Right cardiac atrium (tissue), 5 donors: Measurements from ENCODE around the gene ARAP2. TPM values are rescaled to one million over a fixed set of nuclear protein-coding genes. Genes with fewer than 3 reads are reported as not detected.

ENCODE experiments used
- ATAC-seq, 2 donors: fragments of 200-7000 bp; cut with Tn5 transposase; one replicate each; pipeline versions ENCODE4 v1.8.0 to v1.9.1; 2020; ENCODE audit warnings: moderate library complexity in 2 of 2, mild to moderate bottlenecking in 1 of 2
- DNase-seq, 3 donors: peaks; one replicate each; pipeline ENCODE4 v3.0.0-alpha.2; 2020
- H3K27ac ChIP-seq: one replicate; pipeline ENCODE4 v1.5.1; 2013; ENCODE audit warnings: mild to moderate bottlenecking, low read length, control low read depth, moderate library complexity
- H3K27me3 ChIP-seq: one replicate; pipeline ENCODE4 v1.6.1; 2013; ENCODE audit not compliant: control insufficient read depth, insufficient read depth
- H3K4me1 ChIP-seq: one replicate; pipeline ENCODE4 v1.6.1; 2013; ENCODE audit warnings: low read length; ENCODE audit not compliant: control insufficient read depth, insufficient read depth
- H3K4me3 ChIP-seq: one replicate; pipeline ENCODE4 v1.5.1; 2013; ENCODE audit warnings: low read length, control low read depth
- H3K9me3 ChIP-seq: one replicate; pipeline ENCODE4 v1.6.1; 2013; ENCODE audit warnings: low read length; ENCODE audit not compliant: control insufficient read depth
- WGBS: extraction: QIAGEN DNeasy Blood & Tissue Kit; methylation state at CpG from one replicate; pipeline ENCODE4 v1.1.7; 2013; 5-methylcytosine and 5-hydroxymethylcytosine counted together
- intact Hi-C, 4 donors: fragments of 100-400 bp; cut with DNase I; formaldehyde crosslinking; loops; one replicate each; pipeline versions ENCODE4 v1.11.0 to v1.14.0; 2022 to 2023
- polyA plus RNA-seq: library from polyadenylated mRNA; stranded (reverse); fragments of 200-250 nt; gene quantifications from one replicate; pipeline ENCODE4 v1.2.3, GENCODE V29; 2013
- total RNA-seq, 4 donors: library from RNA; stranded (reverse); fragmentation: NEBNext Ultra II Directional; extraction: Animal tissue kit (Norgen Biotek cat#: 25700); gene quantifications; one replicate each; pipeline ENCODE4 v1.2.1, GENCODE V29; 2021
- donor health status: healthy with polysubstance abuse.
- donor health status: DM: no; HTN: yes; CAD: no.
- donor health status: DM: no; HTN: no; CAD: no.
- donor health status: DM: no; HTN: yes; CAD: no; lungs with severe emphysema.
- donor health status: DM: yes; HTN: yes; CAD: no.

ARAP2 gene
- total and polyA plus RNA-seq, 5 donors = 0.72 to 9.4 (median 3.7) TPM

DNA sequence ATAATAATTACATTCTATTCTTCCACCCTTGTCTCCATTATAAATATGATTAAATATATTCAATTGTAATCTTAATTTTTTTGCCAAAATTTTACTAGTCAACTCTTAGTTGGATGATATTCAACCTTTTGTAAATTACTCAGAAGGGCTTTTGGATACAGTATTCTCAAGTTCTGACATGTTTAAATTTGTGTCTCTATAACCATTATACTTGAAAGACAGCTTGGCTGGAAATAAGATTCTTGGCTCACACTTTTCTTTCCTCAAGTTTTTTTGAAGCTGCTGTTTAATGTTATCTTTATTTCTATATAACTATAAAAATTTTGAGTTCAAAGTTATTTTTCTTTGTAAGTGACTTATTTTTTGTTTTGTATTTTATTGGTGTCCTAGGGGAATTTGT, 214.4 kb downstream of the ARAP2 start:
- H3K27ac ChIP-seq = no peak overlapping the region
- H3K27me3 ChIP-seq = no peaks in the 10 kb centered on the region
- no peaks in the 10 kb centered on the region for H3K4me1 ChIP-seq
- ATAC-seq (no peak), DNase-seq (no peak)
- no peaks in the 10 kb centered on the region for H3K9me3 ChIP-seq
- intact Hi-C loops = no loop called here
- H3K4me3 ChIP-seq = no peak overlapping the region

DNA sequence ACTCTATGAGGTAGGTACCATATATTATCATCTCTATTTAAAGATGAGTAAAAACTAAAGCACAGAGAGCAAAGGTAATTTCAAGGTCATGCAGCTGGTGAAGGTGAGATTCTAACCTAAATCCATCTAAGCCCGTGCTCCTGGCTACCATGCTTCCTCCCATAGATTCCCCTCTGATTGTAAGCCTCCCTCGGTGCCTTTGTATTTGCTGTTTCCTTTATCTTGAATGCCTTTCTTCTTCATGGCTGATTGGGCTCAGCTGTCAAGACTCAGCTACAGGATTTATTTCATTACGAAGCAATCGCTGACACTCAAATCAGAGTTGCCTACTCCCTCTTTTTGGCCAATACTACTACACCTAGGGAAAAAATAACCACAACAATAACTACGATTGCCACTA, 217.1 kb downstream of the ARAP2 start:
- WGBS = 50% methylated on average over 5 of the region's 5 CpGs
- no peaks in the 10 kb centered on the region for H3K9me3 ChIP-seq
- ATAC-seq (no peak), DNase-seq (no peak)
- H3K27ac ChIP-seq = no peak overlapping the region
- H3K4me1 ChIP-seq = no peaks in the 10 kb centered on the region
- H3K27me3 ChIP-seq = no peaks in the 10 kb centered on the region
- intact Hi-C loops = no loop called here
- no peak overlapping the region for H3K4me3 ChIP-seq

DNA sequence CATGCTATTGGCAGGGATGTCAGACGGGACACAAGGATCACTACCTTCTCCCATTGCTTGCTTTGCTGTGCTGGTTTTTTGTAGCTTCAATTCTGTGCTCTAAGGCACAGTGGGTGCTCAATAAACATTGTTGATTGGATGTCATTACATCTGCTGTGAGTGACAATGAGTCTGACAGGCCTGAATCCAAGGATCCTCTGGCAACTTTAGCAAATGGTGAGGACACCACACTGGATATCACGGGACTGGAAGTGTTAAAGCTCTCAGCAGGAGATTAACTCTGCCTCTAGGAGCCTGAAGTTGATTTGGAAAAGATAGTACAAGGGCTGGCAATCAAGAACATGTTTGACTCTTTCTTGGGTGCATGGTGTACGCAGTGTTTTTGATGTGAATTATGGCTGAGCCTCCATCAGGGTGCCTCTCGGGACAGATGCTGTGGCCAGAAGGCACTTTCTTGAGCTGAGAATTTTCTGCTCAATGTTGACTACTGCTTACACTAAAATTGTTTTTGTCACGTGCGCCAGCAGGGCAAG, 217.9 kb downstream of the ARAP2 start:
- no peaks in the 10 kb centered on the region for H3K9me3 ChIP-seq
- H3K4me3 ChIP-seq = no peak overlapping the region
- DNase-seq (no peak), ATAC-seq (no peak)
- H3K27ac ChIP-seq = no peak overlapping the region
- WGBS = 55% methylated on average over 6 of the region's 6 CpGs
- H3K27me3 ChIP-seq = no peaks in the 10 kb centered on the region
- intact Hi-C loops = no loop called here
- H3K4me1 ChIP-seq = no peaks in the 10 kb centered on the region

DNA sequence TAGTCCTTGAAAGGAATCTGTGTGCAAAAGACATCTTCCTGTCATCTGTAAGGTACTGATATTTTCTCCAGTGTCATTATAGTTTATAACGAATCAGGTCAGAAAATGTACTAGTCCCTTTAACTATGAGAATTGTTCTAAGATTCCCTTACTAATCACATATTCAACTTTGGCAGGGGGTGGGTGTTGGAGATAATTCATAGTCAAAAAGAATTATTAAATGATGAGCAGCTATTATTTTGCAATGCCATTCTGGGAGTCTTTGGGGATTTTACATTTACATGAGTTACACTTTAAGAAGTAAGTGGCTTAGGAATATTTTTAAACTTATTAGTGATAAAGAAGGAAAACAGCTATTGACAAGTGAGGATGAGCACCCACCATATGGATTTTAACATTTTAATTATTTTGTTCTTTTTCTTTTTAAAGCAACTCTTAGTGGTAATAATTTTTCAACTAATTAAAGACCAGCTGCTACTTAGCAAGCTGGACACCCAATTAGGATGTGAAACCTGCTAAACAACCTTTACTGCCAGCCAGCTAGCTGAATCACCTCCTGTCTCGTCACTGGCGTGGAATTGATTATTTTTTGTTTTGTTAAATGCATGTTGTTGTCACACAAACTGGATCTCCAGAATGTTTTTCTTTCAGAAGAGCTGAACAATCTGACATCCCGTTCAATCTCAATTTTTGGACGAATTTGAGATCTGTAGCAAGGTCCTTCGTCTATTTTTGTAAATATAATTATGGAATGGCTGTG, 219.2 kb downstream of the ARAP2 start:
- no peak for DNase-seq
- H3K27ac ChIP-seq = no peak overlapping the region
- no peaks in the 10 kb centered on the region for H3K9me3 ChIP-seq
- H3K27me3 ChIP-seq = no peaks in the 10 kb centered on the region
- H3K4me3 ChIP-seq = no peak overlapping the region
- 62% methylated on average over 6 of the region's 6 CpGs for WGBS
- H3K4me1 ChIP-seq = no peaks in the 10 kb centered on the region
- intact Hi-C loops = no loop called here
- ATAC-seq = no peak

DNA sequence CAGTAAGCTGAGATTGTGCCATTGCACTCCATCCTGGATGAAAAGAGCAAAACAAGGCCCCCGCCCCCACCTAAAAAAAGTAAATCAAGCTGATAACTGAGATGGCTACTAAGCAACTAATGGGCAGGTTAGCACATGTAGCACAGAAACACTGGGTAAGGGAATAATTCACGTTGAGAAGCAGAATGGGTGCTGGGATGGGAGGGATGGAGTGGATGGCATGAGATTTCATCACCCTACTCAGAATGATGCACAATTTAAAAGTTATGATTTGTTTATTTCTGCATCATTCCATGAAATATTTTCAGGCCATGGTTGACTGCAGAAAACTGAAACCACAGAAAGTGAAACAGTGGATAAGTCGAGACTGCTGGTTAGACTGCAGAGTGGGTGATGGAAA, 224.0 kb downstream of the ARAP2 start:
- Histone ChIP-seq H3K9me3 (no peaks in the 10 kb centered on the region), H3K4me1 (no peaks in the 10 kb centered on the region), H3K27ac (no peak overlapping the region), H3K4me3 (no peak overlapping the region), H3K27me3 (no peaks in the 10 kb centered on the region)
- ATAC-seq = no peak
- no peak for DNase-seq
- intact Hi-C loops = no loop called here
- 76% methylated on average over 3 of the region's 3 CpGs for WGBS

Other genes with a start within 250 kb of the ARAP2 start
- gene DTHD1, start 37.1 kb upstream of the ARAP2 start, total RNA-seq = under 1 TPM in 2 of 4 donors, not detected in 2; 0.09 to 0.39 TPM
- gene DTHD1, start 37.1 kb upstream of the ARAP2 start, polyA plus RNA-seq = 0.02 TPM